Skeletal muscle satellite cell (primary cell): ENCODE measurements around the gene WDTC1.
A peak's percentile ranks its signal among the peaks of the same experiment; 100 is the strongest.

ENCODE experiments used
- H3K27me3 ChIP-seq: 2 replicates; pipeline ENCODE4 v1.7.0; 2013; ENCODE audit warnings: low read length; ENCODE audit not compliant: control insufficient read depth, insufficient read depth
- H3K36me3 ChIP-seq: 2 replicates; pipeline ENCODE4 v1.7.0; 2013; ENCODE audit warnings: mild to moderate bottlenecking, control low read depth, low read length; ENCODE audit not compliant: insufficient read depth
- H3K4me1 ChIP-seq: 2 replicates; pipeline ENCODE4 v1.7.0; 2013; ENCODE audit warnings: low read length; ENCODE audit not compliant: control insufficient read depth, insufficient read depth
- H3K4me2 ChIP-seq: 2 replicates; pipeline ENCODE4 v1.7.0; 2013; ENCODE audit warnings: mild to moderate bottlenecking, low read length
- H3K4me3 ChIP-seq: 2 replicates; pipeline ENCODE4 v1.7.0; 2013; ENCODE audit warnings: low read length
- H3K9ac ChIP-seq: 2 replicates; pipeline ENCODE4 v1.7.0; 2013; ENCODE audit warnings: mild to moderate bottlenecking, low read depth, low read length, moderate library complexity
- H3K9me3 ChIP-seq: replicated peaks from 2 replicates; pipeline ENCODE4 v1.7.0; 2013; ENCODE audit warnings: mild to moderate bottlenecking, control low read depth, low read length

WDTC1 gene

DNA sequence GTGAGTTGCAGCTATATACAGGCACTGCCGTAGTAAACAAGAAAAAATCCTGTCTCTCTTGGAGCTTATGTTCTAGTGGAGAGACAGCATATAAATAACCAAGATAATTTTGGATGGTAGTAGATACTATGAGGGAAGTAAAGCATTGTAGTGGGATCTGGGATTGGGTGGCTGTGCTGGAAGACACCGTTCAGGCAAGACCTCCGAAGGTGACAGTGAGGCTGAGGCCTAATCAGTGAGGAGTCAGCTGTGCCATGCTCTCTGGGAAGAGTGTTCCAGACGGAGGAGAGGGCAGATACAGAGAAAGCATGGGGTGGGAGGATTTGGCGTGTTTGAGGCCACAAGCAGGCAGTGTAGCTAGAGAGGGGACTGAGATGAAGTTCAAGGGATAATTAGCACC lies 93.5 kb downstream of the WDTC1 start:
- Histone ChIP-seq H3K27me3 (no peaks in the 10 kb centered on the region), H3K4me1 (peaks cover 32% of the 10 kb centered on the region), H3K4me2 (no peak overlapping the region), H3K9me3 (no peaks in the 10 kb centered on the region), H3K9ac (no peak overlapping the region), H3K36me3 (peaks cover 57% of the 10 kb centered on the region), H3K4me3 (no peak overlapping the region)

DNA sequence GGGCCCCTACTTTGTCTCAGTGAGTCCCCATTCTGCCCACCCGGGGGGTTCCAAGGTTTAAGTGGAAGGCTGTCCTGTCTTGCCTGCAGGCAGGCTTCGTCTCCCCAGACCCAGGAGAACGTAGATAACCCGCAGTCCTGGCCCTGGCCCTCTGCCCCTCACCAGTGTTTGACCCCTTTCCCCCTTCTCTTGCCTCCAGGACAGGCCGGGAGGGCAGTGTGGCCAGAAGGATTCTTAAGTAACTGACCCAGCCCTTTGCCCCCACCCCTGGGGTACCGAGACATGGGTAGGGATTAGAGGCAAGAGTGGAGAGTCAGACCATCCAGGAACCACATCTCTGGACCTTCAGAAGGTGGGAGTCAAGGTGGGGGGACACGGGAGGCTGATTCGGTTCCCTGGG lies 96.4 kb downstream of the WDTC1 start:
- Histone ChIP-seq H3K4me3 (no peak overlapping the region), H3K9ac (no peak overlapping the region), H3K4me2 (no peak overlapping the region), H3K9me3 (no peaks in the 10 kb centered on the region), H3K4me1 (peaks cover 21% of the 10 kb centered on the region), H3K36me3 (peaks cover 69% of the 10 kb centered on the region), H3K27me3 (no peaks in the 10 kb centered on the region)

- Histone ChIP-seq H3K9ac (no peak overlapping the region), H3K9me3 (no peaks in the 10 kb centered on the region), H3K36me3 (peaks cover 69% of the 10 kb centered on the region), H3K4me1 (peaks cover 16% of the 10 kb centered on the region), H3K4me3 (no peak overlapping the region), H3K4me2 (no peak overlapping the region), H3K27me3 (no peaks in the 10 kb centered on the region)
Measured at GRCh38 chr1:27331426-27331825, 97.0 kb downstream of the WDTC1 start.

GRCh38 chr1:27331922-27332321 lies 97.5 kb downstream of the WDTC1 start:
- no peak overlapping the region for H3K9ac ChIP-seq
- H3K27me3 ChIP-seq = no peaks in the 10 kb centered on the region
- peaks cover 71% of the 10 kb centered on the region for H3K36me3 ChIP-seq
- no peaks in the 10 kb centered on the region for H3K9me3 ChIP-seq
- peaks cover 11% of the 10 kb centered on the region for H3K4me1 ChIP-seq
- H3K4me2 ChIP-seq = no peak overlapping the region
- H3K4me3 ChIP-seq = no peak overlapping the region

GRCh38 chr1:27332536-27333281 lies 98.3 kb downstream of the WDTC1 start:
- H3K9ac ChIP-seq = no peak overlapping the region
- peaks cover 72% of the 10 kb centered on the region for H3K36me3 ChIP-seq
- no peak overlapping the region for H3K4me2 ChIP-seq
- no peak overlapping the region for H3K4me3 ChIP-seq
- H3K9me3 ChIP-seq = no peaks in the 10 kb centered on the region
- H3K27me3 ChIP-seq = no peaks in the 10 kb centered on the region
- H3K4me1 ChIP-seq = peaks cover 8% of the 10 kb centered on the region

GRCh38 chr1:27333717-27334279 lies 99.4 kb downstream of the WDTC1 start:
- Histone ChIP-seq H3K36me3 (peaks cover 61% of the 10 kb centered on the region), H3K4me1 (peaks cover 8% of the 10 kb centered on the region), H3K9ac (no peak overlapping the region), H3K9me3 (no peaks in the 10 kb centered on the region), H3K4me2 (no peak overlapping the region), H3K4me3 (no peak overlapping the region), H3K27me3 (no peaks in the 10 kb centered on the region)

DNA sequence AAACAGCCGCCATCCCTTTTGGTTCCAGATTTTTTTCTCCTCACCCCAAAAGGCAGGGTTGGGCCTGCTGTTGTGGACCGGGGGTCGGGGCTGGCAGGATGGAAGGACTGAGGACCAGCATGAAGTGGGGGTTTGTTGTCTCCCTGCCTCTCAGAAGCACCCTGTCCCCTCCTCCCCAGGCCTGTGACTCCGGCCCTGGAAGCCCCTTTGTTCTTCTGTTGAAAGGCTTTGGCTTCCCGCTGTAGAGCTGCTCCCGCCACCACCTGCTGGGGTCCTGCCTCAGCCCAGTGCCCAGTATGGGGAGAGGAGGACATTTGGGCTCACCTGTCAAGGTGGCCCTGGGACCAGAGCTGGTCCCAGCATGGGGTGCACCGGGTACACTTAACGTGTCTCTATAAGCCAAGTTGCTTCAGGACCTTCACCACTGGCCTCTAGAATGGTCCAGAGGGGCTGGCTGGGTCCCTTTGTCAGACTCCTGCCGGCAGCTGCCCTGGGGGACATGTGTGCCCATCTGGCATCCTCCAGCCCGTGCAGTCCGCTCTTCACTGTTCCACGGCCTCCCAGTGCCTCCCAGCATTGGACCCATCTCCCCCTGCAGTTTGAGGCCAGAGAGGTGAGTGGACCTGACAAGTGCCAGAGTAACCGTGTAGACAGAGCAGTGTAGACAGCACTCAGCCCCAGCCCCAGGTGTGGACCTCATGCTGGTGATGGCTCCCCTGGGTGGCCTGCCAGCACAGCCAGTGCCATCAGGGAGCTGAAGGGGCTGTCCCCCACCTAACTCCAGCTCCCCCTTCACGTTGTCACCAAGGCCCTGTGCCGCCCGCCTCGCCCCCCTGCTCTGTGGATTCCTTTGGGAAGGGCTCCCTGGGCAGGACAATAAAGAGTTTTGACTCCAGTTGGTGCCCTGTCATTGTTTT lies 101.3 kb downstream of the WDTC1 start:
- no peak overlapping the region for H3K9ac ChIP-seq
- H3K36me3 ChIP-seq = peaks cover 58% of the 10 kb centered on the region

DNA sequence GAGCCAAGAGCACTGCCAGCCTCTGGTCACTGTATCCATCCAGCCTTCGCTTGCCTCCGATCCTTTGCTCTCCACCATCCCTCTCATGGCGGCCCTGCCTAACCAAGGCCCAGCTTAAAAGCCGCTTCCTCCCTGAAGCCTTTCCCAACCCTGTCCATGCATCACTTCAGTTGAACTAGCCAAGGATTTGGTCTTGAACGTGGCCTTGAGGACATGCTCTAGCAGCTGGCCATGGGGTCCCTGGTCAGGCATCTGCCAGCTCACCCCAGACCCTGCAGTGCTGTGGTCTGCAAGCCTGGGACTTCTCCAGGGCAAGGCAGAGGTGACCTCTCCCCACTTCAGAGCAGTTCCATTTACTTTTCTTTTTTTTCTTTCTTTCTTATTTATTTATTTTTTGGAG lies 102.3 kb downstream of the WDTC1 start:
- H3K9ac ChIP-seq = no peak overlapping the region
- H3K4me2 ChIP-seq = no peak overlapping the region
- no peaks in the 10 kb centered on the region for H3K27me3 ChIP-seq
- H3K9me3 ChIP-seq = no peaks in the 10 kb centered on the region
- no peak overlapping the region for H3K4me3 ChIP-seq
- H3K36me3 ChIP-seq = peaks cover 54% of the 10 kb centered on the region
- peaks cover 20% of the 10 kb centered on the region for H3K4me1 ChIP-seq

More for the DNA sequence above, 101.3 kb downstream of the WDTC1 start:
- no peak overlapping the region for H3K4me2 ChIP-seq
- no peaks in the 10 kb centered on the region for H3K27me3 ChIP-seq
- H3K4me1 ChIP-seq = peaks cover 10% of the 10 kb centered on the region
- no peak overlapping the region for H3K4me3 ChIP-seq
- no peaks in the 10 kb centered on the region for H3K9me3 ChIP-seq

GRCh38 chr1:27338751-27339150 lies 104.3 kb downstream of the WDTC1 start:
- Histone ChIP-seq H3K4me1 (peaks cover 23% of the 10 kb centered on the region), H3K4me2 (no peak overlapping the region), H3K9me3 (no peaks in the 10 kb centered on the region), H3K36me3 (peaks cover 35% of the 10 kb centered on the region), H3K27me3 (no peaks in the 10 kb centered on the region), H3K9ac (no peak overlapping the region), H3K4me3 (no peak overlapping the region)

GRCh38 chr1:27339213-27339612 lies 104.8 kb downstream of the WDTC1 start:
- H3K9me3 ChIP-seq = no peaks in the 10 kb centered on the region
- peaks cover 30% of the 10 kb centered on the region for H3K36me3 ChIP-seq
- peaks cover 23% of the 10 kb centered on the region for H3K4me1 ChIP-seq
- H3K4me3 ChIP-seq = no peak overlapping the region
- H3K9ac ChIP-seq = no peak overlapping the region
- H3K4me2 ChIP-seq = no peak overlapping the region
- no peaks in the 10 kb centered on the region for H3K27me3 ChIP-seq

- Histone ChIP-seq H3K4me3 (no peak within 1 kb of the TSS), H3K9me3 (no peaks in the 10 kb centered on the region), H3K4me2 (peak within 1 kb of the TSS; percentile 55), H3K36me3 (peaks cover 6% of the 10 kb centered on the region), H3K9ac (no peak within 1 kb of the TSS), H3K27me3 (no peaks in the 10 kb centered on the region), H3K4me1 (peaks cover 23% of the 10 kb centered on the region)
Measured at GRCh38 chr1:27341525-27342252, 107.3 kb downstream of the WDTC1 start, which contains the start of gene SYTL1. Gene SYTL1 (plus strand): TSS chr1:27342022. CDS start chr1:27345335, 3,313 bp downstream.
